Bronchial epithelial cell (primary cell): Measurements from ENCODE around the gene WDFY2. TPM values are rescaled to one million over a fixed set of nuclear protein-coding genes. Genes with fewer than 3 reads are reported as not detected.

ENCODE experiments used
- DNase-seq: peaks from one replicate; pipeline ENCODE4 v3.0.0-alpha.2; 2010; ENCODE audit warnings: low read depth
- FAIRE-seq: peaks from 2 replicates; lab custom pipeline; 2011; peaks lifted over from hg19 to GRCh38; lab: Jason Lieb, UNC
- H3K27me3 ChIP-seq: 2 replicates; pipeline ENCODE4 v1.5.1; 2011; ENCODE audit warnings: low read length; ENCODE audit not compliant: control insufficient read depth, insufficient read depth
- H3K36me3 ChIP-seq: 2 replicates; pipeline ENCODE4 v1.5.1; 2011; ENCODE audit warnings: low read length; ENCODE audit not compliant: control insufficient read depth, insufficient read depth
- H3K4me3 ChIP-seq: 2 replicates; pipeline ENCODE4 v1.5.1; 2011; ENCODE audit warnings: mild to moderate bottlenecking, low read depth, low read length, control low read depth
- total RNA-seq: library from RNA; depleted of rRNA; stranded (reverse); fragments of >200 nt; gene quantifications from 2 replicates; pipeline ENCODE4 v1.2.1, GENCODE V29; 2014
- TF ChIP-seq, protein P1 (sequence below): IDR thresholded peaks from 2 replicates; pipeline ENCODE4 v1.5.1; 2011; ENCODE audit warnings: mild to moderate bottlenecking, moderate library complexity, low read length, control low read depth, inconsistent platforms; ENCODE audit not compliant: insufficient read depth, severe bottlenecking

The WDFY2 gene
- total RNA-seq, 1 donor from 2014 or later = 11.3 TPM

DNA sequence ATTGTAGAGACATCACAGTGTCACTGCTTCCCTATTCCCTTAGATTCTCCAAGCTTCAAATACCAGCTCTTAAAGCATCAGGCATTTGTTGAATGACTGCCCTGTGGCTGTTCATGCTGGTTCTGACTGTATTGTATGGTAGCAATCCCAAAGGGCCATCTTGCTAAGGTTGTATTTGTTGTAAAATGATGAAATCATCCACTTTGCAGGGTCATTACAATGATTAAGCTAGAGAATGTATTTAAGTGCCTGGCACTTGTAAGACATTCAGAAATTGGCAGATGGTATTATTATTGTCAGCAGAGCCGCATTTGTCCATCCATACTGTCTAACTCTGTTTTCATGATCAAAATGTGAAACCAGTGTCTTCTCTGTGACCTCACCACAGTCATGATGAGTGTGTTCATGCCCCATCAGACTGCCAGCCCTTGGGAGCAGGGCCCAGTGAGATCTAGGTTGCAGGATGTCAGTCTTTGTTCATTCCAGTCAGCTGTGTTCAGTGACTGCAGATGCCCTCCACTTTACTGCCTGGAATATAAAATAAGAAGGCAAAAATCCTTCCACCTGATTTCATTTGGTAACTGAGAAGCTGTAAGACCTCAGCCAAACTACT, 133.6 kb downstream of the WDFY2 start:
- DNase-seq (no peak), FAIRE-seq (no peak)
- TF ChIP-seq, protein P1, sequence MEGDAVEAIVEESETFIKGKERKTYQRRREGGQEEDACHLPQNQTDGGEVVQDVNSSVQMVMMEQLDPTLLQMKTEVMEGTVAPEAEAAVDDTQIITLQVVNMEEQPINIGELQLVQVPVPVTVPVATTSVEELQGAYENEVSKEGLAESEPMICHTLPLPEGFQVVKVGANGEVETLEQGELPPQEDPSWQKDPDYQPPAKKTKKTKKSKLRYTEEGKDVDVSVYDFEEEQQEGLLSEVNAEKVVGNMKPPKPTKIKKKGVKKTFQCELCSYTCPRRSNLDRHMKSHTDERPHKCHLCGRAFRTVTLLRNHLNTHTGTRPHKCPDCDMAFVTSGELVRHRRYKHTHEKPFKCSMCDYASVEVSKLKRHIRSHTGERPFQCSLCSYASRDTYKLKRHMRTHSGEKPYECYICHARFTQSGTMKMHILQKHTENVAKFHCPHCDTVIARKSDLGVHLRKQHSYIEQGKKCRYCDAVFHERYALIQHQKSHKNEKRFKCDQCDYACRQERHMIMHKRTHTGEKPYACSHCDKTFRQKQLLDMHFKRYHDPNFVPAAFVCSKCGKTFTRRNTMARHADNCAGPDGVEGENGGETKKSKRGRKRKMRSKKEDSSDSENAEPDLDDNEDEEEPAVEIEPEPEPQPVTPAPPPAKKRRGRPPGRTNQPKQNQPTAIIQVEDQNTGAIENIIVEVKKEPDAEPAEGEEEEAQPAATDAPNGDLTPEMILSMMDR = no peak
- Histone ChIP-seq H3K4me3 (no peak overlapping the region), H3K27me3 (no peaks in the 10 kb centered on the region), H3K36me3 (peaks cover 4% of the 10 kb centered on the region)

DNA sequence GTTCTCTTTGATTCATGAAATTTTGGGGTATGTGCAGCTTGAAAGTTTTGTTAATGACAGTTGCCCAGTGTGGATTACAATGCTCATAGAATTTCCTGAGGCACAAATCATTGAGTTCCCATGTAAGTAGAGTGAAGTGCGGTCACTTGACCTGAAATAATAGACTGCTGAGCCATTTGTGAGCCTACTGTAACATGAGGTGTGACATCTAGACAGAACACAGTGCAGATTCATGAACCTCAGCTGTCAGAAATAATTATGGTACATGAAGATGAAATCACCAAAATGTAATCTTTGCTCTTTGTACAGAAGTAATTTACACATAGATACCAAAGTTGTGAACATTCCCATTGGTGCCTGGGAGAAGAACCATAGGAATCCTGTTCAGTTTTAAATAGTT, 135.1 kb downstream of the WDFY2 start:
- FAIRE-seq (peak; percentile 75), DNase-seq (no peak)
- Histone ChIP-seq H3K36me3 (peaks cover 5% of the 10 kb centered on the region), H3K27me3 (no peaks in the 10 kb centered on the region), H3K4me3 (no peak overlapping the region)
- TF ChIP-seq, protein P1 = no peak

DNA sequence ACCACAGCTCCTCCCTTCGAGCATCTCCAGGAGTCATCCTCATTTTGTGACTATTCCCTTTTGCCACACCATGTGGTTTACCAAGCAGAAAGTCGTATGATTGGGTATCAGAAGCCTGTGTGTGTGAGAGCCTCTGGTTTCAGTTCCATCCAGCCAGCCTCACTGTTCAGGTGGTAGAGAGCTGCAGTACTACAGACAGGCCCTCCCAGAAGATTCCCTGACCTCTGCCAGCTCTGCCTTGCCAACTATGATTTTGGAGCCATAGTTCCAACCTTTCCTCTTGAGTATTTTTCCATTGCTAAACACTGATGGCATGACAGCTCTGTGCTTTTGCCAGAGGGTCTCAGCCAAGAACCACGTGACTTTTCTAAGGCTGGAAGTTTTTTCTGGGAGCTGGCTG, 137.2 kb downstream of the WDFY2 start:
- TF ChIP-seq, protein P1 = no peak
- H3K4me3 ChIP-seq = no peak overlapping the region
- DNase-seq (no peak), FAIRE-seq (no peak)
- peaks cover 5% of the 10 kb centered on the region for H3K36me3 ChIP-seq
- no peaks in the 10 kb centered on the region for H3K27me3 ChIP-seq

DNA sequence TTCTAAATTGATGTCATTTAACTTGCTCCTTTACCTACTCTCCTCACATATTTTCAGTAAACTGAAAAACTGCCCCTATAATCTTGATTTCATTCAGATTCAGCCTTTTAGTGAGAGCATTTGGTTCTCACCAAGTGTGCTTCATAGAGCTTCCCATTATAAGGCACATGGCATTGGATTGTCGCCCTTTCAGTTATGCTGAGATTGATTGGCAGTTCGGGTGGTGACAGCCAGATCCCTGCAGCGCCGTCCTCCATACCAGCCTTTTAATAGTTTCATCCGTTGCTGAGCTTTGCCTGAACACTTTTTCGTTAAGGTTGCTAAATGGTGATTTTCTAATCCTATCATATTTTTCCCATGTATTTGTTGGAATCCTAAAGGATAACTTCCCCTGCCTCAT, 139.3 kb downstream of the WDFY2 start:
- H3K27me3 ChIP-seq = no peaks in the 10 kb centered on the region
- no peak overlapping the region for H3K4me3 ChIP-seq
- FAIRE-seq (no peak), DNase-seq (no peak)
- H3K36me3 ChIP-seq = peaks cover 8% of the 10 kb centered on the region
- TF ChIP-seq, protein P1 = no peak

DNA sequence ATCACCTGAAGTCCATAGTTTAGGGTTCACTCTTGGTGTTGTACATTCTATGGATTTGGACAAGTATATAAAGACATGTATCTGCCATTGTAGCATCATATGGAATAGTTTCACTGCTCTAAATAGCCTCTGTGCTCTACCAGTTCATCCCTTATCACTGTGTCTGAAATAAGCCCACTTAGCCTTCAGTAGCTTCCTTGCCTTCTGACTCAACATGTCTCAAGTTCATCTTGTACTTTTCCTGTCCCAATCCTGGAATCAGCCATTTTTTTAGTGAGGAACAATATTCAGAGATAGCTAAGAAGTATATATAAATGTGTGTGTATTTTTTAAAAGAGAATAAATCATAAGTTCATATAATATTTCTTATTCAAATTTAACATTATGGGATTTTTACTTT, 140.5 kb downstream of the WDFY2 start:
- no peaks in the 10 kb centered on the region for H3K27me3 ChIP-seq
- FAIRE-seq (no peak), DNase-seq (no peak)
- TF ChIP-seq, protein P1 = no peak
- H3K36me3 ChIP-seq = peaks cover 7% of the 10 kb centered on the region
- no peak overlapping the region for H3K4me3 ChIP-seq
